NCI-H1092 (cell line): ENCODE results near the gene TBC1D23.
A peak's percentile ranks its signal among the peaks of the same experiment; 100 is the strongest.
"Not testable (repeated sequence)": the region's sequence is repeated elsewhere in the genome, so short reads cannot be mapped to it uniquely, and the experiment has no call there.

ENCODE experiments used
- DNase-seq: peaks from one replicate; lab custom pipeline; 2025; lab: John Stamatoyannopoulos, UW

Gene TBC1D23

DNA sequence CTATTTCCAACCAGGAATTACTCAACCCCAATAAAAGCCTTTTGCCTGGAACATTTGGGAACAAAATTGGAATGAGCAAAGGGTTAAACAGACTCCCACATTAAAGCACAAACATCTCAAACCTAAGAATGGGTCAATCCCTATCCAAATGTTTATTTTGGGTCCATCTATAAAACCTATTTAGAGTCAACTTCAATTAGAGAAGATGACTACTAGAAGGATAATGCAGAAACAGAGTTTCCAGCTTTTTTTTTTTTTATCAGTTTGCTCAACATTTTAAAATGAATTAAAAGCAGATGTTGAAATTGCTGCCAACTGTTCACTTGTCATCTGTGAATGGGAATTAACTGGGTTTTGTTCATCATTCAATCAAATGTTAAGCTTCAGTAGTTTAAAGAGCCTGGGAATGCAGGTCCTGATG, 4.1 kb upstream of the TBC1D23 start:
- no peak for DNase-seq

DNA sequence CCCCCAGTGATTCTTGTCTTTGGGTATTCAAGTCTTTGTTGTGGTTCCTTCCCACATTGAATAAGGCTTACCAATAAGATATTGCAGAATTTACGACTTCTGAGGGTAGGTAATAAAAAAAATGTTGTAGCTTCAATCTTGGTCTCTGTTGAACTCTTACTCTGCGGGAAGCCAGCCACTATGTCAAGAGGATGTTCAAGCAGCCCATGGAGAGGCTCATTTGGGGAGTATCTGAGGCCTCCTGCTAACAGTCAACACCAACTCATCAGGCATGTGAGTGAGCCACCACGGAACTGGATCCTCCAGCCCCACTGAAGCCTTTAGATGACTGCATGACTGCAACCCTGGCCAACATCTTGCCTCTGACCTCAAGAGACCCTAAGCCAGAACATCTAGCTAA, 3.2 kb upstream of the TBC1D23 start:
- no peak for DNase-seq

DNA sequence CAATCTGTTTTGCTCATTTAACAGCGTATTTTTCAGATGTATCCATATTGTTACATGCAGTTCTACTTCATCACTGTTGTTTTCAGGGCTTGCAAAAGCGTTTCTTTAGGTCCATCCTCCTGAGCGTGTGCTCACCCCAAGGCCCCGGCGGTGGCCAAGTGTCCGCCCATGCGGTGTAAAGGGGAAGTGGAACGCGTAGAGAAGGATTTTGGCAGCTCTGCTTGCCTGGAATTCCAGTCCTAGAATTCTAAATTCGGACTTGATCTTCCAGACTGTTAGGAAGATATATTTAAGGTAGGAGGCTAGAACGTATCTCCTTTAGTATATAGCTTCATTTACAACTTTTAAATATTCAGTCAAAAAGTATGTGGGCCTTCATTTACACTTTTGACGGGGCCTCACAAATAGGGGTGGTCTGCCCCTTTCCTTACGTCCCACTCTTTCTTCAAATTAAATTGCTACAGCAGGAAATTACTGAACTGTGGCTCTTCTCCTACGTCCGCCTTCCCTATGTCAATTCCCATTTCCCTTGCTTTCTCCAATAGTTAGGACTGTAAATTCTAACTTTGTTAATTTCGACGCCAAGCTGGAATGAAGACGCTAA, 609 bp upstream of the TBC1D23 start:
- DNase-seq: peak; percentile 41

DNA sequence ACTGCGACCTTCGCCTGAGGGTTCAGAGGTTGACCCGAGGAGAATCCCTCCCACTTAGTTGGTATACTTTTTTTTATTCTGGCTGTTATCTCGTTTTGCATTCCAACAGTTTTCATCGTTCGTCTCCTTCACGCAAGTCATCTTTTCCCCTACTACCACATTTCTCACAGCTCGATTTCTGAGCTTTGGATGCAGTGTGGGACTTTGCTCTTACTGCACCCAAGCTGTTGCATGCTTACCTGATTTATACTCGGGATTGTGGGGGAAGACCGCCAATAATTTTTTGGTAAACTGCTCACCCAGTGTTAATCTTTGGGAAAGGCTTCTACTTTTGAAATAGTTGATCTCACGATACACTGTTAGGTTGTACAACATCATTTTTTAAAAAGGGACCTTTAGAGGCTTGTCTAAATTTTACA, 702 bp downstream of the TBC1D23 start:
- DNase-seq: no peak

DNA sequence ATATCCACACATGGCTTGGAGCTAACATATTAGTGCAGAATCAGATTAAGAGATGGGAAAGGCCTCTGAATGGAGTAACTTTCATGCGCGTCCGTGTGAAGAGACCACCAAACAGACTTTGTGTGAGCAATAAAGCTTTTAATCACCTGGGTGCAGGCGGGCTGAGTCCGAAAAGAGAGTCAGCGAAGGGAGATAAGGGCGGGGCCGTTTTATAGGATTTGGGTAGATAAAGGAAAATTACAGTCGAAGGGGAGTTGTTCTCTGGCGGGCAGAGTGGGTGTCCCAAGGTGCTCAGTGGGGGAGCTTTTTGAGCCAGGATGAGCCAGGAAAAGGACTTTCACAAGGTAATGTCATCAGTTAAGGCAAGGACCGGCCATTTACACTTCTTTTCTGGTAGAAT, 2.1 kb downstream of the TBC1D23 start:
- not testable (repeated sequence) for DNase-seq

DNA sequence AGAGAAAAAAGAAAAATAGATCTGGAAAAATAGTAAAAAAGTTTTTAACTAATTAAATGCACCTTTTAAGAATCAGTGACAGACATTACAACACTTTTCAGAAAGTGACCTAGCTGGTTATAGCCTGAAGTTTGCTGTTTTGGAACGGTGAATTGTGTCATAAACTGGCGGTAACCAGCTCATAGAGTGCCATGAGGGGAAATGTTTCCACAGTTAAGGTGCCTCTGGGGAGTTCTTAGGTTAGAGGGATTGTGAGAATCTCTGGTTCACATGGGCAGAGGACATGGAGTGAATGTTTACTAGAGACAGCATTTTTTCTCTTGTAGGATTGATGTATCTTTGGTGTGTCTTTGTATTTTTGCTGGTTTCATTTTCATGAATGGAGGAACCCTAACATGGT, 2.8 kb downstream of the TBC1D23 start:
- DNase-seq: no peak

DNA sequence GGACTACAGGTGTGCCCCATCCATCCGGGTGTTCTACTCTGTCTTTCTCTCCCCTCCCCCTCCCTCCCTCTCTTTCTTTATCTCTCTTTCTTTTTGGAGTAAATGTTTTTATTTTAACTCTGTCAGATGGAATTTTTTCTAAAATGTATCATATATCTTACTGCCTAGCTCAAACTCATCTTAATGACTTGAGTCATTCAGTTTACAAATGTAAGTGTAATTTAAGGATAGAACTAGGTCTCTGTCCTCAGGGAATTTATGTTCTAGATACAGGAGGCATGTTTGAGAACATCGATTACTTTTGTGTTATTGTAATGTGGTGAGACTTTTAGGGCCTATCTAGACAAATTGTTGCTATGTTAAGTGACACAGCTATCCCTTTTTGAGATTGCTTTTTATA, 3.5 kb downstream of the TBC1D23 start:
- no peak for DNase-seq

DNA sequence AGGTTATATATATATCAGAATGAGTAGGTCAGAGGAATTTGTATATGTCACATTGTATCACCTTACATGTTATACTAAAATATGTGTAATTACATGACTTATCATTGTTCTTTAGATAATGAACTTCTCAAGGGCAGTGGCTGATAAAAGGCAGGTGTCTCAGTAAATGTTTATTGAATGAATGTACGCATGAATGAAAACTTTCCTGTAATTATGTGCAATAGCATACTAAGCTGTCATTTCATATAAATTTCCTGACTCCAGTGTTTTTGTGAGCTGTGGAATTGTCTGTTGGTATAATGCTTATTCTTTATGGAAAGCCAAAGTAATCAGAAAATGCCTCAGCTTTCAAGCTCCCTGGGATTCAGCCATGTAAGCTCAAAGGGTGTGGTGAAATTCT, 4.2 kb downstream of the TBC1D23 start:
- DNase-seq: no peak

DNA sequence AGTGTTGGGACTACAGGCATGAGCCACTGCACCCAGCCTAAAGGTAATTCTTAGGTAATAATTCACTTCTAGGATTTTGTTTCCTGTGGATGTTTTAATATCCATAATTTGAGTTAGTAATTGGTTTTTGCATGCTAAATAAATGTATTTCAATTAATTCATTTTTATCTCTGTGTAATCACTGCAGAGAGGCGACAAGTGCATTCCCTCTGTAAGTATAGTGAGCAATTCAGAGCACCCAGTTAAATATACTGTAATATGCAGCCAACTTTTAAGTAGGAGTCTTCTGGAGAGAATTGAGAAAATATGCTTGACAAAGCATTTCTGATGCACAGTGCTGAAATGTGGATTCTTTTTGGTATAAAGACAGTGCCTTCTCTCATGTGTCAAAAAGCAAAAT, 5.7 kb downstream of the TBC1D23 start:
- no peak for DNase-seq

DNA sequence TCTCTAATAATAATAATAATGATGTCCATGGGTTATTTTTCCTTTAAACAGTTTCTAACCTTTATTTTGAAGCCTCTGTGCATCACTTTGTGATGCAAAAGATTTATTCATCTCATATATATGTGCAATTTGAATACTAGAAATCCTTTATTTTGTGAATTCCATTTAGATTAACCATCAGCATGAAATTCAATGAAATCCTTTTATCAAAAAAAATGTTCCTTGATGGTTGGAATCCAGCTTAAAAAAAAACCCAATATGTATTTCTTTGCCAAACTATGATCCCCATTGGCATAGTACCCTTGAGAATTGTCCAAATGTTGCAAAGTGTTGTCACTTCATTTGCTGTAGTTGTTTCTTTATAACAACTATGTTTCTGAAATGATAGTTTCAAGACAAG, 7.4 kb downstream of the TBC1D23 start:
- DNase-seq: no peak

DNA sequence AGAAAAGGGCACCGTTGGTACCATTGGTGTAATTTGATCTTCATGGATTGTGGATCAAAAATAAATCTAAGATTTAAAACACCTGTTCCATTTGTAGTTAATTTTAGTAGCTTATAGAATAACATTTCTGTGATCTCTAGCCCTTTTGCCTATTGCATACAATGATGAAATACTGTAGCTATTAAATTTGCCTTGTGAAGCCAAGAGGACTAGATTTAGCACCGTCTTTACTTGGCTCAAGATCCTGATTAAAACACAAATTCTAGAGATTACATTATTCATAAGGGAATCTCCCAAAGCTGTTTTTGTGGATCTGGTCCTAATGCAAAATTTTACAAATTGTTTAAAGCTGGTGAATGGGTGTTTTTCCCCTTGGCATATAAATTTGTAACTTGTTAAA, 8.2 kb downstream of the TBC1D23 start:
- no peak for DNase-seq

DNA sequence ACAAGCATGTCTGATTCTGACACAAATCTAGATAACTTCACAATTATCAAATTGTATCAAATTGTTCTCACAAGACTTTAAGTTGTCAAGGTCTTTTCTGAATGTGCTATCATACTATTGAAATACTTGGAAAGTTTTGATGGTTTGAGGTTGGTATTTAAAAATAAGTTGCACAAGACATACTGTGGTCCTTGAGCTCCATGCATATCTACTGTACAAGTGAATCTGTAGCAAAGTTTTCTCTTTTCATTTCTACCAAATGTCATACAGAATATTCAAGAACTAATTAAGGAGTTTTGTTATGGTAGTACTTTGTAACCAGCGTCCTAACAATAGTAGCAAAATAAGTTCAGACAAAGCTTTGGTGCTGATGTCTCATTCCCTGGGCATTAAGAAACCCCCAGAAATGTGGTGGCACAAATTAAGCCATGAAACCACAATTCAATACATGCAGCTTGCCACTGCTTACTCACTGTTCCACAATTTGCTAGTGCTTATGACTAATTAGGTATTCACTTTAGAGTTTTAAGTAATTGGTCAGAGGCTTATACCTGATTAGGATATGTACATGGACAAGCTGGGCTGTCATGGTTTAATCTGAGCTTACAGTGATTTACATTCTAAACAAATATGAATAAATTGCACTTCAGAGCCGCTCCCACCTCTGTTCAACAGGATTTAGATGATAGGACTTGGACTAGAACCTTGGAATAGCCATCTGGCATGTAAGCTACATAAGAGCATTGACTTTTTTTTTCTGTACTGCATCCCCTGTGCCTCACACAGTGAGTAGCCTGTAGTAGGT, 8.8 kb downstream of the TBC1D23 start:
- DNase-seq: no peak

DNA sequence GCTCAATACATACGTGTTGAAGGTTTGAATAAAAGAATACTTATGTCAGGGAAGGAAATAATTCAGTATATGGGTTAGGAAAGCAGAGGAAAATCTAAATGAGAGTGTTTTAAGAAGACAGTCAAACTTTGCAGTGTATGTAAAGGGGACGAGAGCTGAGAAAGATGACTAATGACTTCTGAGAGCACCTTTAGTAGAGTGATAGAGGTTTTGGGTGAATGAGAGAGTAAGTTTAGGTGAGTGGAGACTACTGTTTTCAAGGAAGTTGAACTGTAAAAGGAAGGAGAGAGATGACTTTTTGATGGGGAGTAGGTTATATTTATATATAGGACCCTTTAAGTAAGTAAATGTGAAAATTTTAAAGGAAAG, 9.4 kb downstream of the TBC1D23 start:
- DNase-seq: no peak

DNA sequence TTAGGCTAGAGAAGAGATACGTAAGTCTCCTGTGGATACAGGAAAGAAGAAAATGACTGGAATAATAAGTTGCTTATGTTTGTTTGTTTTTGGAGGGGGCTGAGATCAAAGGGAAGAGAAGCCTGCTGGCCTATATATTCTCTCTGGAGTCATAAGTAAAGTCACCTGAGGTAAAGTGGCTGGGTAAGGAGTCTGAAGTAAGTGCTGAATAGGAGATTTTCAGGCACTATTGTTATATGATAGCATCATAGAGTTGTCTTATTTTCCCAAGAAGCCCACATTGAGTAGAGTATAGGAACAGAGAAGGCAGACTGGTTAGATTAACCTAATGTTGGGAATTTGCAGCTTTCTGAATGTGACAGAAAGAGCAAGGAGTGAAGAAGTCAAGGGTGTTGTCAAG, 10.7 kb downstream of the TBC1D23 start:
- DNase-seq: no peak

DNA sequence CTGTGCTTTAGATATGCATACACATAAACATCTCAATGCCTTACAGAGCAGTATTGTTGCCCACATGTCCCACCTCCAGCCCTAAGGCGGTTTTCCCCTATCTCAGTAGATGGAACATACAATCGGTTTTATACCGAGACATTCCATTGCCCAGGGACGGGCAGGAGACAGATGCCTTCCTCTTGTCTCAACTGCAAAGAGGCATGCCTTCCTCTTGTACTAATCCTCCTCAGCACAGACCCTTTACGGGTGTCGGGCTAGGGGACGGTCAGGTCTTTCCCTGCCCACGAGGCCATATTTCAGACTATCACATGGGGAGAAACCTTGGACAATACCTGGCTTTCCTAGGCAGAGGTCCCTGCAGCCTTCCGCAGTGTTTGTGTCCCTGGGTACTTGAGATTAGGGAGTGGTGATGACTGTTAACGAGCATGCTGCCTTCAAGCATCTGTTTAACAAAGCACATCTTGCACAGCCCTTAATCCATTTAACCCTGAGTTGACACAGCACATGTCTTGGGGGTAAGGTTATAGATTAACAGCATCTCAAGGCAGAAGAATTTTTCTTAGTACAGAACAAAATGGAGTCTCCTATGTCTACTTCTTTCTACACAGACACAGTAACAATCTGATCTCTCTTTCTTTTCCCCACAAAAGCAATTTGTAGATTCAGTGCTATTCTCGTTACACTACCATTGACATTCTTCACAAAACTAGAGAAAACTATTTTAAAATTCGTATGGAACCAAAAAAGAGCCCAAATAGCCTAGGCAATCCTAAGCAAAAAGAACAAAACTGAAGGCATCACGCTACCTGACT, 12.2 kb downstream of the TBC1D23 start:
- not testable (repeated sequence) for DNase-seq

DNA sequence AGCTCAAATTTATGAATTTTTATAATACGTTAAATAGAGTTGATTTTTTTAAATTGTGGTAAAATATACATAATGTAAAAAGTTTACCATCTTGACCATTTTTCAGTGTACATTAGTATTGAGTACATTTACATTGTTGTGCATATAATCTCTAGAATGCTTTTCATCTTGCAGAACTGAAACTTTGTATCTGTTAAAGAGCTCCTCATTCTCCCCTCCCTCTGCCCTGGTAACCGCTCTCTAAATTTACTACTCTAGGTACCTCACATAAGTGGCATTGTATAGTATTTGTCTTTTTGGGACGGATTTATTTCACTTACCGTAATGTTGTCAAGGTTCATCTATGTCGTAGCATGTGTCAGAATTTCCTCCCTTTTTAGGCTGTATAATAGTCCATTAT, 13.6 kb downstream of the TBC1D23 start:
- DNase-seq: no peak

DNA sequence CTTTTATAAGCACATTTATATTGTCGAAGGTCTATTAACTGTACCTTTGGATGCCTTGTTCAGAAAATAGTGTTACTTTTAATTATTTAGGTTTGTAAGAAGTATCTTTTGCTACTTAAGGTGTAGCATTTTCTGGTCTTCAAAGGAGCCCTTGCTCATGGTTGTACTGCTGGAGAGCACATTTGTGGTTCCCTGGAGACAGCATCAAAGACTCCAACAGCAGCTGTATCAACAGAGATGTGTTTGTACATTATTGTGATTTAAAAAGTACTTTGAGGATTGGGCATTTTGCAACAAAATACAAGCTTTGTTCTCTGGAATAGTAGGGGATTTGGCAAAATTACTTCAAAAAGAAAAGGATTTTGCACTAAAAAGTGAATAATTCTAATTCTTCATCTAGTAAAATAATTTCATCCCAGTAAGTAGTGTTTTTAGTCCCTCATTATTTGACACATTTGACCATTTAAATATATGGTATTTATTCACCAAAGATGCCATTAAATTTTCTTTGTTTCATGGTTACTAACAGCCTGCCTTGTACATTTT, 16.5 kb downstream of the TBC1D23 start:
- peak; percentile 87 for DNase-seq

DNA sequence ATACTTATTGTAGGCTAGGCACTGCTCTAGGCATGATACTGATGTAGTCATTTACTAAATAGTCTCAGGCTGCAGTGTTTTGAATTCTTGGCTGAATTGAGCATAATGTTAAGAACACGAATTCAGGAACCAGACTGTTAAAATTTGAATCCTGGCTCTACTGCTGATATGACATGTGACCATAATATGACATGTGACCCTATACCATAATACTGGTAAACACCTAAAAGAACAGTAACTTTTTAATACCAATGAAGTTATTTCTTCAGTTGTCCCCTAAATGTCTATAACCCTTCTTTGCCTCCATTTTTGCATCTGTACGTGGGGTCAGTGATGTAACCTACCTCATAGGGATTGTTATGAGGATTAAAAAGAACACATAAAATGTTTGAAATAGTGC, 18.1 kb downstream of the TBC1D23 start:
- no peak for DNase-seq

DNA sequence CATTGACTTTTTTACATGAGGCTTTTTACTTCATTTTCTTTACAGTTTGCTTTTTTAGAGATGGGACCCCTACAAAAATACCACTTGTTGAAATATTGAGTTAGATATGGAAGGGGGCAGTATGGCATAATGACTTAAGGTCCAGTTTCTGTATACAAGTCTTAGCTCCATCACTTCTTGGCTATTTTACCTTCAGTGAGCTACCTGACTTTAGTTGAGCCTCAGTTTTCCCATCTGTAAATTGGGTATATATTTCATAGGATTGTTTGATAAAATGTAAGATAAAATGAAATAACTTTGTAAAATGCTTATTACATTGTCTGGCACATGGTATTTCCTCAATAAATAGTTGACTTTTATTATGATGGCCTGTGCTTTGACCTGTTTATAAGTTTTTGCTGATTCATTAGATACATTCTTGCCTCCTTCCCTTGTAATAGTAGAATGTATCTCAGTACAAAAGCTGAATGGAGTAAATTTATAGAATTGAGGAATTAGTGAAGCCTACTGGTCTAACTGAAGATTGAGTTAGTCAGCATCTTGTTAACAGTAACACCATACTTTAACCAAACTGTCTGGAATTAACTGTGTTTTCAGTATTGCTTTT, 27.6 kb downstream of the TBC1D23 start:
- no peak for DNase-seq

DNA sequence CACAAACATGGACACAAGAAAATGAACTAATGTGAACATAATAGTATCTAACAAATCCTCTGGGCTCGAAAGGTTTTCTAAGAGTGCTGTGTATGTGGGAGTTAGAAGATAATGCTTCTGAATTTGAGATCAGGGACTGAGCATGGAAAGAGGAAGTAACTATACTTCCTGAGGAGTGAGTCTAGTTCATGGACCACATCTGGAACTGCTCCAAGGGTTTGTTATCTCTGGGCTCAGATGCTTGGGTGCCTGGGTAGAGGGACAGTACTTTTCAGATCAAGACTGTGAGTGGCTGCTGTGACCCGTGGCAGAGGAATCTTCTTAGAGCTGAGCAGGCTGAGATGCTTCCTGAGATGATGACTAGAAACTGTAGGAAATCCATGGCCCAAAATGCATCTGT, 28.5 kb downstream of the TBC1D23 start:
- DNase-seq: no peak

DNA sequence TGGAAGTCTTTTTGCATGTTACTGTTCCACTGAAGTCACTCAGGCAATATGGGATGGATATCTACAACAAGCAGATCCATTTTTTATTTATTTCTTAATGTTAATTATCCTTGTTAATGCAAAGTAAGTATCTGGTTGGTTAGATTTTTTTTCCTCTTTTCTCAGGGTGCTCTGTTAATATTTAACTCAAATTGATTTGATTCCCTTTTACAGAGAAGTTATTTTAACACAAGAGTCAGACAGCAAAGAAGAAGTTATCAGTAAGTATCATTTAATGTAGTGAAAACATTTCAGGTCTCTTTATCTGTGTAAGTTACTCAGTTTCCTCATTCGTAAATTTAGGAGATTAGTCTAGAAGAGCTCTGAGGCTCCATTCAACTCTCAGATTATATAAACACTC, 34.3 kb downstream of the TBC1D23 start:
- DNase-seq: no peak

DNA sequence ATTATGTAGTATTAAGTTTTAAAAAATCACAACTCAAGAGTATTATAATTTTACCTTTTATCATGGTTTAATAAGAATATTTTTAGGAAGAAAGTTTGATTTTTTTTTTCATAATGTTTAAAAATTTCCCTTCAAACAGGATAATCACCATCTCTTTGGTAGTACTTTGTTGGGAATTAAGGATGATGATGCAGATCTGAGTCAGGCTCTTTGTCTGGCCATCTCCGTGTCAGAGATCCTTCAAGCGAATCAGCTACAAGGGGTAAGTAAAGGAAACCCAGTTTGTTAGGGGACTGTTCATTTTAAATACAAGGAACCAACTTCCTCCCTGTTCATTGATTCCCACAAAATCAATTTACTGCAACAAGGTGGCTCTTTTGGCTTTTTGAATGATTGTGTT, 37.0 kb downstream of the TBC1D23 start:
- no peak for DNase-seq
